Measurements from ENCODE around the gene VPS39. TPM values are rescaled to one million over a fixed set of nuclear protein-coding genes. Genes with fewer than 3 reads are reported as not detected.

Gene VPS39
- total RNA-seq, 1 donor from 2014 or later: 22.6 TPM

GRCh38 chr15:42146551-42147430 is 61.3 kb downstream of the VPS39 start:
- FAIRE-seq (no peak), DNase-seq (ENCODE audit: low read depth) (no peak)
- Histone ChIP-seq H3K4me3 (ENCODE audit: low read depth, low read length) (no peak overlapping the region), H3K36me3 (ENCODE audit: control insufficient read depth, insufficient read depth, low read length) (no peaks in the 10 kb centered on the region), H3K27me3 (ENCODE audit: control insufficient read depth, insufficient read depth, low read length) (peaks cover 1% of the 10 kb centered on the region)
- TF ChIP-seq CTCF (IDR thresholded peaks at IDR 0.05; ENCODE audit: insufficient read depth, low read length, severe bottlenecking): no peak

GRCh38 chr15:42145546-42146455 is 62.3 kb downstream of the VPS39 start:
- no peak for TF ChIP-seq CTCF (IDR thresholded peaks at IDR 0.05; ENCODE audit: insufficient read depth, low read length, severe bottlenecking)
- peaks cover 1% of the 10 kb centered on the region for H3K27me3 ChIP-seq (ENCODE audit: control insufficient read depth, insufficient read depth, low read length)
- DNase-seq (ENCODE audit: low read depth): no peak
- no peaks in the 10 kb centered on the region for H3K36me3 ChIP-seq (ENCODE audit: control insufficient read depth, insufficient read depth, low read length)
- FAIRE-seq: peak; percentile 18
- no peak overlapping the region for H3K4me3 ChIP-seq (ENCODE audit: low read depth, low read length)

- no peak for TF ChIP-seq CTCF (IDR thresholded peaks at IDR 0.05; ENCODE audit: insufficient read depth, low read length, severe bottlenecking)
- FAIRE-seq (no peak), DNase-seq (ENCODE audit: low read depth) (no peak)
- H3K27me3 ChIP-seq (ENCODE audit: control insufficient read depth, insufficient read depth, low read length): peaks cover 1% of the 10 kb centered on the region
- H3K4me3 ChIP-seq (ENCODE audit: low read depth, low read length): no peak overlapping the region
- H3K36me3 ChIP-seq (ENCODE audit: control insufficient read depth, insufficient read depth, low read length): no peaks in the 10 kb centered on the region
Measured at GRCh38 chr15:42144841-42145375, 63.2 kb downstream of the VPS39 start.

- FAIRE-seq (no peak), DNase-seq (ENCODE audit: low read depth) (no peak)
- peaks cover 1% of the 10 kb centered on the region for H3K27me3 ChIP-seq (ENCODE audit: control insufficient read depth, insufficient read depth, low read length)
- H3K4me3 ChIP-seq (ENCODE audit: low read depth, low read length): no peak overlapping the region
- H3K36me3 ChIP-seq (ENCODE audit: control insufficient read depth, insufficient read depth, low read length): no peaks in the 10 kb centered on the region
- no peak for TF ChIP-seq CTCF (IDR thresholded peaks at IDR 0.05; ENCODE audit: insufficient read depth, low read length, severe bottlenecking)
Measured at GRCh38 chr15:42143866-42144625, 64.1 kb downstream of the VPS39 start.

GRCh38 chr15:42143356-42143755 is 64.7 kb downstream of the VPS39 start:
- H3K27me3 ChIP-seq (ENCODE audit: control insufficient read depth, insufficient read depth, low read length): peaks cover 1% of the 10 kb centered on the region
- no peaks in the 10 kb centered on the region for H3K36me3 ChIP-seq (ENCODE audit: control insufficient read depth, insufficient read depth, low read length)
- no peak overlapping the region for H3K4me3 ChIP-seq (ENCODE audit: low read depth, low read length)
- FAIRE-seq (no peak), DNase-seq (ENCODE audit: low read depth) (no peak)
- no peak for TF ChIP-seq CTCF (IDR thresholded peaks at IDR 0.05; ENCODE audit: insufficient read depth, low read length, severe bottlenecking)
